GM18498 (cell line): ENCODE results near the gene CALCOCO2.
"Not testable (repeated sequence)": the region's sequence is repeated elsewhere in the genome, so short reads cannot be mapped to it uniquely, and the experiment has no call there.

ENCODE experiments used
- ATAC-seq: cut with Tn5 transposase; IDR thresholded peaks from one replicate; pipeline ENCODE4 v1.9.1; 2021; ENCODE audit warnings: mild to moderate bottlenecking, moderate library complexity; ENCODE audit not compliant: unreplicated experiment

Gene CALCOCO2

GRCh38 chr17:48820936-48821335 is 9.9 kb upstream of the CALCOCO2 start:
- ATAC-seq: not testable (repeated sequence)

- ATAC-seq: no peak
Observed at GRCh38 chr17:48825446-48826381, 5.1 kb upstream of the CALCOCO2 start.

GRCh38 chr17:48831549-48831883 is 681 bp downstream of the CALCOCO2 start:
- ATAC-seq: no peak

GRCh38 chr17:48834973-48835372 is 4.1 kb downstream of the CALCOCO2 start:
- ATAC-seq: no peak

- no peak for ATAC-seq
Observed at GRCh38 chr17:48835971-48836370, 5.1 kb downstream of the CALCOCO2 start.

- ATAC-seq: not testable (repeated sequence)
Observed at GRCh38 chr17:48837458-48837857, 6.6 kb downstream of the CALCOCO2 start.

- ATAC-seq: no peak
Observed at GRCh38 chr17:48840441-48840840, 9.6 kb downstream of the CALCOCO2 start.

- peak; percentile 84 for ATAC-seq
Observed at GRCh38 chr17:48841395-48841831, 10.6 kb downstream of the CALCOCO2 start.

GRCh38 chr17:48842746-48843145 is 11.9 kb downstream of the CALCOCO2 start:
- ATAC-seq: no peak

GRCh38 chr17:48843187-48843900 is 12.5 kb downstream of the CALCOCO2 start:
- ATAC-seq: no peak

GRCh38 chr17:48850792-48851323 is 20.0 kb downstream of the CALCOCO2 start:
- no peak for ATAC-seq

GRCh38 chr17:48854774-48855476 is 24.1 kb downstream of the CALCOCO2 start:
- no peak for ATAC-seq

GRCh38 chr17:48856122-48856821 is 25.4 kb downstream of the CALCOCO2 start:
- no peak for ATAC-seq

- ATAC-seq: no peak
Observed at GRCh38 chr17:48860034-48860433, 29.2 kb downstream of the CALCOCO2 start.

GRCh38 chr17:48860456-48860855 is 29.6 kb downstream of the CALCOCO2 start:
- no peak for ATAC-seq

GRCh38 chr17:48868916-48869500 is 38.2 kb downstream of the CALCOCO2 start:
- no peak for ATAC-seq

- ATAC-seq: no peak
Observed at GRCh38 chr17:48869821-48870318, 39.0 kb downstream of the CALCOCO2 start.

GRCh38 chr17:48871035-48871550 is 40.3 kb downstream of the CALCOCO2 start:
- ATAC-seq: no peak

- no peak for ATAC-seq
Observed at GRCh38 chr17:48871551-48872351, 40.9 kb downstream of the CALCOCO2 start.
